ENCODE data around the gene RAD51AP2. TPM values are rescaled to one million over a fixed set of nuclear protein-coding genes. Genes with fewer than 3 reads are reported as not detected.

RAD51AP2 gene
- total and polyA plus RNA-seq, 2 donors from 2014 or later = not detected

- Histone ChIP-seq H3K27me3 (ENCODE audit: control insufficient read depth, insufficient read depth, low read length) (no peaks in the 10 kb centered on the region), H3K9ac (ENCODE audit: low read length in 3 of 3) (no peak overlapping the region), H3K4me3 (ENCODE audit: low read length in 3 of 3) (no peak overlapping the region), H3K4me1 (ENCODE audit: control insufficient read depth in 2 of 3, insufficient read depth in 2 of 3, low read depth in 1 of 3, low read length in 3 of 3) (no peaks in the 10 kb centered on the region), H3K36me3 (ENCODE audit: control insufficient read depth in 2 of 3, insufficient read depth in 3 of 3, low read length in 3 of 3) (no peaks in the 10 kb centered on the region), H3K27ac (ENCODE audit: low read depth in 2 of 2, low read length in 2 of 2) (no peak overlapping the region), H3K9me3 (ENCODE audit: control insufficient read depth in 2 of 3, insufficient read depth in 1 of 3, low read length in 3 of 3) (no peaks in the 10 kb centered on the region)
- DNase-seq (peak in 1 of 5 donors; percentile 3), FAIRE-seq (no peak)
- TF ChIP-seq CTCF (IDR thresholded peaks at IDR 0.05; ENCODE audit: borderline replicate concordance, extremely low read depth, insufficient read depth) = no peak
- intact Hi-C loops (cut with DNase I) = no loop called here
These were observed 38.4 kb downstream of the RAD51AP2 start for GRCh38 chr2:17479875-17480274.

- TF ChIP-seq CTCF (IDR thresholded peaks at IDR 0.05; ENCODE audit: borderline replicate concordance, extremely low read depth, insufficient read depth) = no peak
- Histone ChIP-seq H3K9ac (ENCODE audit: low read length in 3 of 3) (no peak overlapping the region), H3K4me3 (ENCODE audit: low read length in 3 of 3) (no peak overlapping the region), H3K4me1 (ENCODE audit: control insufficient read depth in 2 of 3, insufficient read depth in 2 of 3, low read depth in 1 of 3, low read length in 3 of 3) (no peaks in the 10 kb centered on the region), H3K9me3 (ENCODE audit: control insufficient read depth in 2 of 3, insufficient read depth in 1 of 3, low read length in 3 of 3) (no peaks in the 10 kb centered on the region), H3K27ac (ENCODE audit: low read depth in 2 of 2, low read length in 2 of 2) (no peak overlapping the region), H3K36me3 (ENCODE audit: control insufficient read depth in 2 of 3, insufficient read depth in 3 of 3, low read length in 3 of 3) (no peaks in the 10 kb centered on the region), H3K27me3 (ENCODE audit: control insufficient read depth, insufficient read depth, low read length) (no peaks in the 10 kb centered on the region)
- FAIRE-seq (no peak), DNase-seq (no peak)
- intact Hi-C loops (cut with DNase I) = no loop called here
These were observed 41.4 kb downstream of the RAD51AP2 start for GRCh38 chr2:17476830-17477229.

GRCh38 chr2:17476064-17476463, 42.2 kb downstream of the RAD51AP2 start:
- Histone ChIP-seq H3K4me1 (ENCODE audit: control insufficient read depth in 2 of 3, insufficient read depth in 2 of 3, low read depth in 1 of 3, low read length in 3 of 3) (no peaks in the 10 kb centered on the region), H3K27me3 (ENCODE audit: control insufficient read depth, insufficient read depth, low read length) (no peaks in the 10 kb centered on the region), H3K9ac (ENCODE audit: low read length in 3 of 3) (no peak overlapping the region), H3K27ac (ENCODE audit: low read depth in 2 of 2, low read length in 2 of 2) (no peak overlapping the region), H3K36me3 (ENCODE audit: control insufficient read depth in 2 of 3, insufficient read depth in 3 of 3, low read length in 3 of 3) (no peaks in the 10 kb centered on the region), H3K4me3 (ENCODE audit: low read length in 3 of 3) (no peak overlapping the region), H3K9me3 (ENCODE audit: control insufficient read depth in 2 of 3, insufficient read depth in 1 of 3, low read length in 3 of 3) (no peaks in the 10 kb centered on the region)
- TF ChIP-seq CTCF (IDR thresholded peaks at IDR 0.05; ENCODE audit: borderline replicate concordance, extremely low read depth, insufficient read depth) = no peak
- intact Hi-C loops (cut with DNase I) = no loop called here
- no peak for DNase-seq
- no peak for FAIRE-seq

- FAIRE-seq = no peak
- DNase-seq = no peak
- Histone ChIP-seq H3K27me3 (ENCODE audit: control insufficient read depth, insufficient read depth, low read length) (no peaks in the 10 kb centered on the region), H3K9me3 (ENCODE audit: control insufficient read depth in 2 of 3, insufficient read depth in 1 of 3, low read length in 3 of 3) (no peaks in the 10 kb centered on the region), H3K27ac (ENCODE audit: low read depth in 2 of 2, low read length in 2 of 2) (no peak overlapping the region), H3K36me3 (ENCODE audit: control insufficient read depth in 2 of 3, insufficient read depth in 3 of 3, low read length in 3 of 3) (no peaks in the 10 kb centered on the region), H3K4me3 (ENCODE audit: low read length in 3 of 3) (no peak overlapping the region), H3K9ac (ENCODE audit: low read length in 3 of 3) (no peak overlapping the region), H3K4me1 (ENCODE audit: control insufficient read depth in 2 of 3, insufficient read depth in 2 of 3, low read depth in 1 of 3, low read length in 3 of 3) (no peaks in the 10 kb centered on the region)
- intact Hi-C loops (cut with DNase I) = no loop called here
- no peak for TF ChIP-seq CTCF (IDR thresholded peaks at IDR 0.05; ENCODE audit: borderline replicate concordance, extremely low read depth, insufficient read depth)
These were observed 43.0 kb downstream of the RAD51AP2 start for GRCh38 chr2:17475286-17475685.

Measured in kidney (tissue), 14 donors.